ENCODE data around the gene KMT2E. TPM values are rescaled to one million over a fixed set of nuclear protein-coding genes. Genes with fewer than 3 reads are reported as not detected.

KMT2E gene
- total RNA-seq, 4 donors from 2014 or later = 90.6 to 187 (median 112) TPM

DNA sequence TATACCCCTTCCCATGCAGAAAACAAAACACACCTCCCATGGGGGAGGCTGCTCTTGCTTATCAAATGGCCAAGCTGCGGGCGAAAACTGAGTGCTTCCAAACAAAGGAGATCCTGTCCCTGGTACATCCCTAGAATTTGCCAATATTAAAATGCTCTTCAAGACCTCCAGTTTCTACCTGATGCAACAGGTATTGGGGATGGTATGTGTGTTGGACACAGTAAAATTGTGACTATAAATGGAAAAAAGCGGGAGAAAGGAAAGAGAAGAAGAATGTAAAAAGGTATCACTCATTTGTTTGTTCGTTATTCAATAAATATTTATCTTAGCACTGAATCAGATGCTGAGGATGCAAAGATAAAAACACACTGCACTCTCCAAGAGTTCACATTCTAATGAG lies 123.9 kb downstream of the KMT2E start:
- Histone ChIP-seq H3K4me1 (peaks cover 0 to 6% (median 0%) of the 10 kb centered on the region in 3 donors), H3K9me3 (no peaks in the 10 kb centered on the region), H3K27me3 (no peaks in the 10 kb centered on the region), H3K36me3 (peaks cover 0 to 68% of the 10 kb centered on the region in 2 donors), H3K4me3 (no peak overlapping the region), H3K27ac (no peak overlapping the region)
- 93 to 94% methylated on average over 2 to 4 of the region's 4 CpGs for WGBS, 2 donors (ENCODE audit: low coverage in 1 of 2)
- no peak for ATAC-seq
- TF ChIP-seq EP300 (IDR thresholded peaks at IDR 0.05) (no peak), POLR2A (IDR thresholded peaks at IDR 0.05) (no peak)

DNA sequence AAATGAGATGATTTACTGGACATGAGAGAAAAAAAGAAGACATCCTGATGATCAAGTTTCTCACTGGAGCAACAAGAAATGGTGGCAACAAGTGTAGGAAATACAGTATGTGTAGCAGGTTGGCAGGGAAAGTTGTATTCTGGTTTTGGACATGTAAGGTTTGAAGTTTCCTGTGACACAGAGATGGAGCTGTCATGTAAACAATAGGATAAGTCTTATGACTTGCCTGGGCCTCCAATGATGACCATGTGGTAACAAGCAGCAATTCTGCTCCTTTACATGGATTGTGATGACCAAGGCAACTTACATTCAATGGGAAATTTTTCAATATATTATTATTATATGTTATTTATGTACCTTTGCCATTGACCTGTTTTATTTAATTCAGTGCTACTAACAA lies 125.4 kb downstream of the KMT2E start:
- H3K4me1 ChIP-seq = peaks cover 0 to 5% (median 0%) of the 10 kb centered on the region in 3 donors
- no peak overlapping the region for H3K4me3 ChIP-seq
- TF ChIP-seq POLR2AphosphoS5 (IDR thresholded peaks at IDR 0.05) (no peak), POLR2A (IDR thresholded peaks at IDR 0.05) (no peak), EP300 (IDR thresholded peaks at IDR 0.05) (no peak)
- TF ChIP-seq, protein P1, sequence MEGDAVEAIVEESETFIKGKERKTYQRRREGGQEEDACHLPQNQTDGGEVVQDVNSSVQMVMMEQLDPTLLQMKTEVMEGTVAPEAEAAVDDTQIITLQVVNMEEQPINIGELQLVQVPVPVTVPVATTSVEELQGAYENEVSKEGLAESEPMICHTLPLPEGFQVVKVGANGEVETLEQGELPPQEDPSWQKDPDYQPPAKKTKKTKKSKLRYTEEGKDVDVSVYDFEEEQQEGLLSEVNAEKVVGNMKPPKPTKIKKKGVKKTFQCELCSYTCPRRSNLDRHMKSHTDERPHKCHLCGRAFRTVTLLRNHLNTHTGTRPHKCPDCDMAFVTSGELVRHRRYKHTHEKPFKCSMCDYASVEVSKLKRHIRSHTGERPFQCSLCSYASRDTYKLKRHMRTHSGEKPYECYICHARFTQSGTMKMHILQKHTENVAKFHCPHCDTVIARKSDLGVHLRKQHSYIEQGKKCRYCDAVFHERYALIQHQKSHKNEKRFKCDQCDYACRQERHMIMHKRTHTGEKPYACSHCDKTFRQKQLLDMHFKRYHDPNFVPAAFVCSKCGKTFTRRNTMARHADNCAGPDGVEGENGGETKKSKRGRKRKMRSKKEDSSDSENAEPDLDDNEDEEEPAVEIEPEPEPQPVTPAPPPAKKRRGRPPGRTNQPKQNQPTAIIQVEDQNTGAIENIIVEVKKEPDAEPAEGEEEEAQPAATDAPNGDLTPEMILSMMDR (IDR thresholded peaks at IDR 0.05) = no peak
- H3K9me3 ChIP-seq = no peaks in the 10 kb centered on the region
- no peak overlapping the region for H3K27ac ChIP-seq
- H3K27me3 ChIP-seq = no peaks in the 10 kb centered on the region
- no peak for ATAC-seq
- H3K36me3 ChIP-seq = peaks cover 0 to 77% of the 10 kb centered on the region in 2 donors

DNA sequence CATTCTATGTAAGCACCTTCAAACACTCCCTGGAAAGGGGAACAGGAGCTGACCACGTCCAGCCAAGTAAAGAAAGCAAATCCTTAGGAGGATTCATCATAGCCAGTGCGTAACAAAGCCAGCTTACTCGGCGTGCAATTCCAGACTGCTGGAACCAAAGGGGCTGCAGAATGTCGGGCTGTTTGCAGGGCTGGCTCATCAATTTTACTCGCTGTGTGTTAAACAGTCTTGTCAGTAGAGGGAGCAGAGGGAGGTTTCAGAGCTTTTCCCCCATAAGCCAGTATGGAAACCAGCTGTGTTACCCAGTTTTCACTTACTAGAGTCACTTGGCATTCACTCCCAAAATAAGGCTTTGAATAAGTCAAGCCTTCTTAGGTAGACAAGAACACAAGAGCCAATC lies 127.1 kb downstream of the KMT2E start:
- H3K9me3 ChIP-seq = no peaks in the 10 kb centered on the region
- peaks cover 0 to 89% of the 10 kb centered on the region in 2 donors for H3K36me3 ChIP-seq
- H3K4me3 ChIP-seq = no peak overlapping the region
- H3K4me1 ChIP-seq = no peaks in the 10 kb centered on the region
- H3K27me3 ChIP-seq = no peaks in the 10 kb centered on the region
- no peak for ATAC-seq
- no peak for TF ChIP-seq POLR2AphosphoS5 (IDR thresholded peaks at IDR 0.05)
- TF ChIP-seq, protein P1 (IDR thresholded peaks at IDR 0.05) = peak in 3 of 4 experiments; percentile 22 to 41 (median 33)
- 66% methylated on average over 5 of the region's 6 CpGs; no CpG with 5 or more reads in 1 of the 2 donors for WGBS, 2 donors (ENCODE audit: low coverage in 1 of 2)
- no peak overlapping the region for H3K27ac ChIP-seq

DNA sequence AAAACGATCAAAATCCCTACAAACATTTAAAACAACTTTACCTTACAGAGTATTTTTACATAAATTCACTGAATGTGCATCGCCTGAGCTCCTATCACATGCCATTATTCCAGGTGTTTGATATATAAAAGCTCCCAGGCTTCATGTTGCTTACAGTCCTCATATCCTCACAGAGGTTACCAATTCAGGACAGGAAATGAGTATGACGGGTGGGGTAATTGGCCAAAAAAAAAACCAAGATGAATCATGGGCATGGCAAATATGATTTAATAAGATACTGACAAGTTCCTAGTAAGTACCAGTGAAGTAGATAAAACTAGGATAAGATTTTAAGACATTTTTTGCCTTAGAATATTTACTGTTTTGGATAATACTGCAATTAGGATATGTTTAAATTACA lies 135.8 kb downstream of the KMT2E start:
- peaks cover 0 to 13% of the 10 kb centered on the region in 2 donors for H3K36me3 ChIP-seq
- H3K27me3 ChIP-seq = no peaks in the 10 kb centered on the region
- TF ChIP-seq, protein P1 (IDR thresholded peaks at IDR 0.05) = no peak
- no peak for TF ChIP-seq POLR2A (IDR thresholded peaks at IDR 0.05)
- no peak for TF ChIP-seq POLR2AphosphoS5 (IDR thresholded peaks at IDR 0.05)
- TF ChIP-seq EP300 (IDR thresholded peaks at IDR 0.05) = no peak
- H3K27ac ChIP-seq = no peak overlapping the region
- H3K4me1 ChIP-seq = no peaks in the 10 kb centered on the region
- no peak for ATAC-seq
- H3K4me3 ChIP-seq = no peak overlapping the region
- WGBS, 2 donors (ENCODE audit: low coverage in 1 of 2) = 58 to 69% methylated on average over 3 of the region's 3 CpGs
- no peaks in the 10 kb centered on the region for H3K9me3 ChIP-seq

DNA sequence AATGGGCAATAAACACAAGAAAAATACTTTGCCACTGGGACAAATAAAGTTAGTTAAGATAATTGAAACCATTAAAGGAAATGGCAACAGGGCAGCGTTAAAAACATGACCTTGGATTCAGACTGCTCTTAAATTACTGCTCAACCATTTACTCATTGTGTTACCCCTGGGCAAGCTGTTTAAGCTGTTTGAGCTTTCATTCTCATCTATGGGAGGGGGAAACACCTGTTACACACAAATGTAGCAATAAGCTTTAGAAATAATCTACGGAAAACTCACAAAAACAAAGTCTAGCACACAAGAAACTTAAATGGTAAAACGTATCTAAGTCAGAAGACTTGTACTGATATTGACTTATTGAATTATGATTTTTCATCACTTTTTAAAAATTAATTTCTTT lies 137.1 kb downstream of the KMT2E start:
- 84 to 96% methylated on average over 3 of the region's 3 CpGs for WGBS, 2 donors (ENCODE audit: low coverage in 1 of 2)
- Histone ChIP-seq H3K9me3 (no peaks in the 10 kb centered on the region), H3K36me3 (peaks cover 0 to 4% of the 10 kb centered on the region in 2 donors), H3K27me3 (no peaks in the 10 kb centered on the region), H3K4me3 (no peak overlapping the region), H3K27ac (no peak overlapping the region), H3K4me1 (peaks cover 0 to 3% (median 0%) of the 10 kb centered on the region in 3 donors)
- no peak for ATAC-seq
- TF ChIP-seq, protein P1 (IDR thresholded peaks at IDR 0.05) = no peak
- TF ChIP-seq POLR2A (IDR thresholded peaks at IDR 0.05) = no peak
- TF ChIP-seq POLR2AphosphoS5 (IDR thresholded peaks at IDR 0.05) = no peak
- TF ChIP-seq EP300 (IDR thresholded peaks at IDR 0.05) = no peak
